ENCODE data around the gene SMYD3. TPM values are rescaled to one million over a fixed set of nuclear protein-coding genes. Genes with fewer than 3 reads are reported as not detected.

Gene SMYD3
- total and polyA plus RNA-seq, 9 of the 15 experiments (the other 6 are each of a cell fraction or from before 2014, with no cell fraction given), result 128 to 440 (median 197) TPM

GRCh38 chr1:246492611-246493245, 14.4 kb downstream of the SMYD3 start (continued):
- TF ChIP-seq, protein P1, sequence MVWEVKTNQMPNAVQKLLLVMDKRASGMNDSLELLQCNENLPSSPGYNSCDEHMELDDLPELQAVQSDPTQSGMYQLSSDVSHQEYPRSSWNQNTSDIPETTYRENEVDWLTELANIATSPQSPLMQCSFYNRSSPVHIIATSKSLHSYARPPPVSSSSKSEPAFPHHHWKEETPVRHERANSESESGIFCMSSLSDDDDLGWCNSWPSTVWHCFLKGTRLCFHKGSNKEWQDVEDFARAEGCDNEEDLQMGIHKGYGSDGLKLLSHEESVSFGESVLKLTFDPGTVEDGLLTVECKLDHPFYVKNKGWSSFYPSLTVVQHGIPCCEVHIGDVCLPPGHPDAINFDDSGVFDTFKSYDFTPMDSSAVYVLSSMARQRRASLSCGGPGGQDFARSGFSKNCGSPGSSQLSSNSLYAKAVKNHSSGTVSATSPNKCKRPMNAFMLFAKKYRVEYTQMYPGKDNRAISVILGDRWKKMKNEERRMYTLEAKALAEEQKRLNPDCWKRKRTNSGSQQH (CRISPR knock-in tag; IDR thresholded peaks at IDR 0.05), result no peak
- TF ChIP-seq TOE1 (IDR thresholded peaks at IDR 0.05; ENCODE audit: borderline replicate concordance), result no peak
- TF ChIP-seq TOE1 (CRISPR knock-in tag; IDR thresholded peaks at IDR 0.05; ENCODE audit: borderline replicate concordance, low read depth), result no peak
- TF ChIP-seq MCM2 (IDR thresholded peaks at IDR 0.05; ENCODE audit: low read depth), result no peak
- peak; percentile 38; the same call in 1 of the 2 replicates for TF ChIP-seq CTBP1 (IDR thresholded peaks at IDR 0.05; ENCODE audit: borderline replicate concordance)
- no peak for TF ChIP-seq PCBP2 (IDR thresholded peaks at IDR 0.05; ENCODE audit: low read depth, low read length, poor library complexity, severe bottlenecking)
- TF ChIP-seq CC2D1A (IDR thresholded peaks at IDR 0.05), result peak; percentile 19; the same call in 1 of the 2 replicates
- TF ChIP-seq RFX7 (CRISPR knock-in tag; IDR thresholded peaks at IDR 0.05), result 0 out of 2 replicates have a peak, but pooled peaks have one; percentile 13
- TF ChIP-seq POLR2A (conservative IDR thresholded peaks at IDR 0.05), result no peak
- TF ChIP-seq ZNF280B (CRISPR knock-in tag; IDR thresholded peaks at IDR 0.05), result no peak
- TF ChIP-seq, protein P2, sequence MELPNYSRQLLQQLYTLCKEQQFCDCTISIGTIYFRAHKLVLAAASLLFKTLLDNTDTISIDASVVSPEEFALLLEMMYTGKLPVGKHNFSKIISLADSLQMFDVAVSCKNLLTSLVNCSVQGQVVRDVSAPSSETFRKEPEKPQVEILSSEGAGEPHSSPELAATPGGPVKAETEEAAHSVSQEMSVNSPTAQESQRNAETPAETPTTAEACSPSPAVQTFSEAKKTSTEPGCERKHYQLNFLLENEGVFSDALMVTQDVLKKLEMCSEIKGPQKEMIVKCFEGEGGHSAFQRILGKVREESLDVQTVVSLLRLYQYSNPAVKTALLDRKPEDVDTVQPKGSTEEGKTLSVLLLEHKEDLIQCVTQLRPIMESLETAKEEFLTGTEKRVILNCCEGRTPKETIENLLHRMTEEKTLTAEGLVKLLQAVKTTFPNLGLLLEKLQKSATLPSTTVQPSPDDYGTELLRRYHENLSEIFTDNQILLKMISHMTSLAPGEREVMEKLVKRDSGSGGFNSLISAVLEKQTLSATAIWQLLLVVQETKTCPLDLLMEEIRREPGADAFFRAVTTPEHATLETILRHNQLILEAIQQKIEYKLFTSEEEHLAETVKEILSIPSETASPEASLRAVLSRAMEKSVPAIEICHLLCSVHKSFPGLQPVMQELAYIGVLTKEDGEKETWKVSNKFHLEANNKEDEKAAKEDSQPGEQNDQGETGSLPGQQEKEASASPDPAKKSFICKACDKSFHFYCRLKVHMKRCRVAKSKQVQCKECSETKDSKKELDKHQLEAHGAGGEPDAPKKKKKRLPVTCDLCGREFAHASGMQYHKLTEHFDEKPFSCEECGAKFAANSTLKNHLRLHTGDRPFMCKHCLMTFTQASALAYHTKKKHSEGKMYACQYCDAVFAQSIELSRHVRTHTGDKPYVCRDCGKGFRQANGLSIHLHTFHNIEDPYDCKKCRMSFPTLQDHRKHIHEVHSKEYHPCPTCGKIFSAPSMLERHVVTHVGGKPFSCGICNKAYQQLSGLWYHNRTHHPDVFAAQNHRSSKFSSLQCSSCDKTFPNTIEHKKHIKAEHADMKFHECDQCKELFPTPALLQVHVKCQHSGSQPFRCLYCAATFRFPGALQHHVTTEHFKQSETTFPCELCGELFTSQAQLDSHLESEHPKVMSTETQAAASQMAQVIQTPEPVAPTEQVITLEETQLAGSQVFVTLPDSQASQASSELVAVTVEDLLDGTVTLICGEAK (IDR thresholded peaks at IDR 0.05), result no peak
- TF ChIP-seq, protein P2 (CRISPR knock-in tag; IDR thresholded peaks at IDR 0.05), result no peak
- TF ChIP-seq ZFP1 (CRISPR knock-in tag; IDR thresholded peaks at IDR 0.05), result no peak

All from K562 (cell line).